B cell (primary cell): Measurements from ENCODE around the gene TFAP2A.

Source experiments
- CTCF ChIP-seq: fragments of 200-600 bp; IDR thresholded peaks from one replicate; pipeline ENCODE4 v1.8.0; 2022; ENCODE audit warnings: antibody characterized with exemption, mild to moderate bottlenecking
- EZH2 ChIP-seq: IDR thresholded peaks from 2 replicates; pipeline ENCODE4 v1.6.1; 2012; ENCODE audit warnings: borderline replicate concordance, low read depth, mild to moderate bottlenecking, moderate library complexity, low read length; ENCODE audit not compliant: insufficient read depth, poor library complexity, severe bottlenecking

GRCh38 chr6:10391799-10392198 is 23.1 kb downstream of the TFAP2A start:
- TF ChIP-seq CTCF (no peak), EZH2 (no peak)
